Activated naive CD4-positive, alpha-beta T cell (primary cell): Measurements from ENCODE around the gene CCDC68.

Source experiments
- DNase-seq, 4 experiments: peaks; one replicate each; lab custom pipeline; 2025; lab: John Stamatoyannopoulos, UW

CCDC68 gene

GRCh38 chr18:54961016-54961423 lies 1.8 kb upstream of the CCDC68 start:
- no peak for DNase-seq

- no peak for DNase-seq
Measured at GRCh38 chr18:54960197-54960596, 936 bp upstream of the CCDC68 start.

GRCh38 chr18:54957996-54958395 lies 1.3 kb downstream of the CCDC68 start:
- DNase-seq, result no peak

GRCh38 chr18:54957296-54957832 lies 1.9 kb downstream of the CCDC68 start:
- no peak for DNase-seq

GRCh38 chr18:54956506-54956905 lies 2.8 kb downstream of the CCDC68 start:
- no peak for DNase-seq

GRCh38 chr18:54952026-54952425 lies 7.2 kb downstream of the CCDC68 start:
- DNase-seq, result no peak

GRCh38 chr18:54950221-54950620 lies 9.0 kb downstream of the CCDC68 start:
- DNase-seq, result no peak

- DNase-seq, result no peak
Measured at GRCh38 chr18:54949588-54949987, 9.7 kb downstream of the CCDC68 start.

- no peak for DNase-seq
Measured at GRCh38 chr18:54948350-54948837, 10.9 kb downstream of the CCDC68 start.

GRCh38 chr18:54947091-54947490 lies 12.2 kb downstream of the CCDC68 start:
- DNase-seq, result no peak

- DNase-seq, result no peak
Measured at GRCh38 chr18:54946149-54946581, 13.1 kb downstream of the CCDC68 start.

- DNase-seq, result no peak
Measured at GRCh38 chr18:54945576-54946125, 13.6 kb downstream of the CCDC68 start.

GRCh38 chr18:54942569-54942968 lies 16.7 kb downstream of the CCDC68 start:
- no peak for DNase-seq

GRCh38 chr18:54942144-54942543 lies 17.1 kb downstream of the CCDC68 start:
- no peak for DNase-seq

- DNase-seq, result no peak
Measured at GRCh38 chr18:54939361-54939917, 19.8 kb downstream of the CCDC68 start.

- DNase-seq, result no peak
Measured at GRCh38 chr18:54938506-54938905, 20.8 kb downstream of the CCDC68 start.

GRCh38 chr18:54932472-54932871 lies 26.8 kb downstream of the CCDC68 start:
- DNase-seq, result no peak

- DNase-seq, result no peak
Measured at GRCh38 chr18:54931152-54931551, 28.1 kb downstream of the CCDC68 start.

GRCh38 chr18:54928236-54928635 lies 31.0 kb downstream of the CCDC68 start:
- DNase-seq, result no peak

GRCh38 chr18:54926593-54927325 lies 32.5 kb downstream of the CCDC68 start:
- no peak for DNase-seq

GRCh38 chr18:54924948-54925347 lies 34.3 kb downstream of the CCDC68 start:
- no peak for DNase-seq

- no peak for DNase-seq
Measured at GRCh38 chr18:54923339-54923956, 35.8 kb downstream of the CCDC68 start.

GRCh38 chr18:54919412-54919811 lies 39.8 kb downstream of the CCDC68 start:
- no peak for DNase-seq
